HG02798 (cell line): ENCODE measurements around the gene GP2.

Experiments used
- ATAC-seq: cut with Tn5 transposase; IDR thresholded peaks from one replicate; pipeline ENCODE4 v1.9.1; 2021; ENCODE audit warnings: mild to moderate bottlenecking; ENCODE audit not compliant: unreplicated experiment, poor library complexity

Gene GP2

GRCh38 chr16:20308266-20308665 lies 19.0 kb downstream of the GP2 start:
- no peak for ATAC-seq

- ATAC-seq = no peak
Measured at GRCh38 chr16:20307791-20308190, 19.5 kb downstream of the GP2 start.

DNA sequence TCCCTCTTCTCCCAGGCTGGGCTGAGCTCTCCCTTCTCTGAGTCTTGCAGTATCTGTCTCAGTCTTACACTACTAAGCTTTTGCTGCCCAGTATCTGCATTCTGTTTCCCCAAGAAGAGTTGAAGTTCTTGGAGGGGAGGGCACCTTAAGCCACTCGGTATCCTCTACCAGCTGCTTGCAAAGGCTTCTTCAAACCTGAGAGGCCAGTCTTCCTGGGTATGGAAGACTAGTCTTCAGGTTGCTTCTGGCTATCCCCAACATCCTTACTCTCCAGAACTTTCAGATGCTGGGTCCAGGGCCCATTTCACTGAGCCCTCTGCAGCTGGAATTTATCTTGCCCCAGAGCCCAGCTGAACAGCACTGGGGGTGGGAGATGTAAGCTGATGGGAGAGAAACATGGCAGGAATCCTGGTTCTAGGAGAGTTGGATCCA lies 20.1 kb downstream of the GP2 start:
- no peak for ATAC-seq

DNA sequence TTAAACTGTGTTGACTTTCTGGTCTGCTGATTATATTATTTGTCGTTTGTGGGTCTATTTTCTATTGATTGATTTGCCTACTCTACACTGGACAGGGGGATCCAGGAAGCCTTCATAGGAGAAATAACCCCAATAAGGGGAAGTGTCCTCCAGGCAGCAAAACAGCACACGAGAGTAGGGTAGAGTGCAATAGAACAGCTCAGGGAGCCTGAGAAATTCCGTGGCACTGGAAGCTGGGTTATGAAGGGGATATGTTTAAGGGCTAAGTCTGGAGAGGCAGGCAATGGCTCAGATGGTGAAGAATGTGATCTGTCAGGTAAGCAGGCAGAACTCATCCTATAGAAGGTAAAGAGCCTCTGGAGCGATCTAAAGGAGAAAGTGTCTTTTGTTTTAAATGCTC lies 20.9 kb downstream of the GP2 start:
- ATAC-seq = no peak

DNA sequence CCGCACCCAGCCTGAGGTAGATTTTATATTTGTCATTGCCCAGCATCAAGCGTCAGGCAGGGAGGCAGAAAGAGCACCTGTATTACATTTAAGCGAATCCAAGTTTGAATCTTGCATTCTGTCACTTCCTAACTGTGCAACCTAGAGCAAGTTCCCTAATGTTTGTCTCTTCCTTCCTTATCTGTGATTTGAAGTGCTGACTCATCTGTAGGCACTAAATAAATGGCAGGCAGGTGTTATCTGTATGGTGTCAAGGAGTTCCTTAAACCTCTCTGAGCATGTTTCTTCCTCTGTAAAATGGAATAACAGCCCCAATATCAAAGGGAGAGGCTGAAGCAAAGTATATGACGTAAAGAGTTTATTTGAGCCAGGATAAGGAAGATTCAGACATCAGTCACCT lies 24.3 kb downstream of the GP2 start:
- no peak for ATAC-seq

DNA sequence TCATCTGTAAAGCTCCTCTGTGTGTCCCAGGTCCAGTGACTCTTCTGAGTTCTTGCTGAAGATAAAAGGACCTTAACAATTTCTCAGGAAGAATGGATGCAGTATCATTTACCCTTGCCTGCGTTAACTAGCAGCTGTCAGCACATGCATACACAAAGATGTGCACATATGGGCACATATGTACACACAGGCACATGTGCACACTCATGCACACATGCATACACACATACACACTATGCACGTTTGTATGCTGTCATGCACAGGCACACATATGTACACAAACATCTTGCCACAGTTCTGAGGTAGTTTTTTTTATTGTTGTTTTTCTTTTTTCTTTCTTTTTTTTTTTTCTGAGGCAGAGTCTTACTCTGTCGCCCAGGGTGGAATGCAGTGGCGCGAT lies 24.9 kb downstream of the GP2 start:
- ATAC-seq = no peak

DNA sequence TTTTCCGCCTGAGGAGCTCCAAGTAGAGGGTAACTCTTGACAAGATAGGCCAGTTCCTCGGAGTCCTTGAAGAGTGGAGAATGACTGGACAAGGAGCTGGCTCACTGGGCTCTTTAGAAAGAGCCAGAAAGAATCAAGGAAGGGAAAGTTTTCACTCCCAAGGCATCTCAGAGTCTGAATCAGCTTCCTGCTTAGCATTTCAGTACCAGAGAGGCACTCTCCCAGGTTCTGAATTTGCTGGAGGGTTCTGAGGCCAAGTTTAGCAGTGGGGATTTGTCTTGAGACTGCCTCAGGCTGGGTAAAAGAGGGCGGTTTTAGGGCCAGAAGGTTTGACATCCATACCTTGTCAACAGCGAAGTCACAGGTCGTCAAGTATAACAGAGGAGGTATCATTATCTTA lies 25.5 kb downstream of the GP2 start:
- ATAC-seq = no peak

DNA sequence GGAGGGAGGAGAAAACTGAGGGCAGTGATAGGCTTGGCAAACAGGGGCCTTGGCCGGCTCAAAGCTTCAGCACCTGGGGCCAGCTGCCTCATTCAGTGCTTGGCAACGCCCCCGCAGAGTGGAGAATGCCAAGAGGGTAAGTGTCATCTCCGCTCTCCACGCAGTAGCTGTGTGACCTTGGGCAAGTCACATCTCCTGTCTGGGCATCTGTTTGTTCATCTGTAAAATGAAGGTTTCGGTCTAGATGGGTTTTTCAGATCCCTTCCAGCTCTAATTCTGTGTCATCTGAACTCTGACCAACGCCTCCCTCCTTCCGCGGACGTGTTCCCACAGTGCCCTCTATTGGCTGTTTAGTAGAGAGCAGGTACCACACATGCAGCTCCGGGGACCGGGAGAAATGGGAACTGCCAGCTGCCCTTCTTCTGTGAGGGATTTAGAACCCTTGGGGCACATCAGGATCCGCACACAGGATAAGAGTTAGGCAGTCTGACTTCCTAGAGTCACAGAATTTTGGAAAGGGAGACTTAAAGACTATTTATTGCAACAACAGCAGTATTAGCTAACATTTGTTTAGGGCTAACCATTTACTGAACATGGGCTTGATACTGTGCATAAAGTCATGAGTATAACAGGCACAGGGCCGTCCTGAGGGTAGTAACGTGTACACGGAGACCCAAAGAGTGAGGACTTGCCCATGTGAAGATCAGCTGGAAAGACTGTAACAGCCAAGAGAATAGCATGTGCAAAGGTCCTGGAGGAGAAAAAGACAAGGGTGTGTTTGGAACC lies 26.8 kb downstream of the GP2 start:
- ATAC-seq = peak; percentile 63

DNA sequence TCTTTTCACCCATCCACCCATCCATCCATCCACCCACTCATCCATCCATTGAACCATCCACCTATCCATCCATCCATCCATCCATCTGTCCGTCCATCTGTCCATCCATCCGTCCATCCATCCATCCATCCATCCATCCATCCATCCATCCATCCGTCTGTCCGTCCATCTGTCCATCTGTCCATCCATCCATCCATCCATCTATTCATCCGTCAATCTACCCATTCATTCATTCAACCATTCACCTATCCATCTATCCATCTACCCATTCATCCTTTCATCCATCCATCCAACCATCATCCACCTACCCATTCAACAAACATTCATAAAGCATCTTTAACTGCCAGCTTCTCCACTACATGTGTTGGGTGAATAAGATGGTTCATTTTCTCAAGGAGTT lies 28.9 kb downstream of the GP2 start:
- no peak for ATAC-seq

DNA sequence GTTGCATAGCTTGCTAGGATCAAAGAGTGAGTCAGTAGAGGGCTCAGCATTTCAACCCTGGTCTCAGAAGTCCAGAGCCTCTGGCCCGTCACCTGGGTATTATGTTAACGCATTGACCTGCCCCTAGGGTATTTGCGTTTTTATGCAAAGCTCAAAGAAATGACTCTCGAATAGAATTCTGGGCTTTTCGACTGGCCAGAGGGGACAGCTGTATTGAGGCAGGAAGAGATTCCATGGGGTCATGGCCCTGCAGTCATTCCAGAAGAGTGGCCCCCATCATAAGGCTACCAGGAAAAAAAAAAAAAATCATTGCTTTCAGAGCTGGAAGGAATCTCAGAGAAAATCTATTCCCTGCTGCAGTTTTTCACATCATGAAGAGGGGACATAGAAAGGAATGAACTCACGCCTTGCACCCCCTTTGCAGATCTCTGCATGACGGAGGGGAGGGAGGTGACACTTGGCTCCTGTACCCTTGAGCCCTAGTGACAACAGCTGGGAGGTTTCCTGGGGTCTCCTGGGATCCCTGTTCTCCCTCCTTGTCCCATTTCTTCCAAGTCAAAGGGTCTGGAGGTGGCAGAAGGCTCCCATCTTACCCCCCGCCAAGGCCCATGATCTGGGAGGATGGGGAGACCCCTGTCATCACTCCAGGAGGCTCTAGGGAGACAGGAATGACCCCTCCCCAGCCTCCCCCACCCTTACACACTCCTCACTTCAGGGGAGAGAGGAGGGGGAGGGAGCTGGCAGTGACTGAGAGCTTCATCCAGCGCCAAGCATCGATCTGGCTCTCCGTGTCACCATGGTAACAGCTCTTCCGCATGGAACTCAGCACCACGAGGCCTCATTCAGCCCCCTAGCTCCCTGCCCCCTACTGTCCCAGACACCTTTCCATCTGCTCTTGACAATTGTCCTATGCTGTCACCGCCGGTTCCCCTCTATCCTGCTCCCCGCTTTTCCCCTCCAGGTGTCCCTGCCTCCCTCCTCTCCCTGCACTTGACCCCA lies 35.8 kb downstream of the GP2 start:
- no peak for ATAC-seq

DNA sequence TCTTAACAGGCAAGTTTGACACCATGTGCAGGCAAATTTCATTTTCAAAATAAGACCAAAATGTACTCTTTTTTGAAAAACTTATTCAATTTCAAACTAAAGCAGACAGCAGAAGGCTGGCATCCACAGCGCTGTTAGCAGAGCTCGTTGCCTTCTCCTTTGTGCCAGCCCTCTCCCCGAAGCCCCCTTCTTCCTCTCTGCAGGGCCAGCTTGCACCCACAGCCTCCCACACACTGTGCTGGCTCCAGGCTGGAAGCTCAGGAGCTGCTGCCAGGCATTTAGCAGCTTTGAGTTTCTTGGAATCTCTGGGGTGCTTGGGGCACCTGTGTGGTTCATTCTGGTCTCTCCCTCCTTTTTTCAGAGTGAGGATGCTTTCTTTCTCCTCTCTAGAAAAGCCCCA lies 37.7 kb downstream of the GP2 start:
- no peak for ATAC-seq

GRCh38 chr16:20285993-20286499 lies 41.3 kb downstream of the GP2 start:
- ATAC-seq = no peak

GRCh38 chr16:20280259-20280658 lies 47.1 kb downstream of the GP2 start:
- no peak for ATAC-seq

DNA sequence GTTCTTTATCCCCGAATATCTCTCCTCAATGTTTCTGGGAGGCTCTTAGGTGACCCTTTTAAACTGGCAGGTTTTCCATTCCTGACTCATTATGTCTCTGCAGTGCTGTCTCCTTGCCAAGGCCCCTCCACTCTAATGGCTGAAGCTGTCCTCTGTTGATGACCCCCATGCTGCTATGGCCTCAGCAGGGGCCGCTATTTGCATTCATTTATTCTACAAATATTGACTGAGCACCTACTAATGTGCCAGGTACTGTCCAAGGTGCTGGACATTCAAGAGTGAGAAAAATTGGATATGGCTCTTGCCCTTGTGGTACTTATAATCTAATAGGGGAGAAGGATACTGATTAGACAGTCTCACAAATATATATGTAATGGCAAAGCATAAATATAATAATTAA lies 55.4 kb downstream of the GP2 start:
- ATAC-seq = no peak

DNA sequence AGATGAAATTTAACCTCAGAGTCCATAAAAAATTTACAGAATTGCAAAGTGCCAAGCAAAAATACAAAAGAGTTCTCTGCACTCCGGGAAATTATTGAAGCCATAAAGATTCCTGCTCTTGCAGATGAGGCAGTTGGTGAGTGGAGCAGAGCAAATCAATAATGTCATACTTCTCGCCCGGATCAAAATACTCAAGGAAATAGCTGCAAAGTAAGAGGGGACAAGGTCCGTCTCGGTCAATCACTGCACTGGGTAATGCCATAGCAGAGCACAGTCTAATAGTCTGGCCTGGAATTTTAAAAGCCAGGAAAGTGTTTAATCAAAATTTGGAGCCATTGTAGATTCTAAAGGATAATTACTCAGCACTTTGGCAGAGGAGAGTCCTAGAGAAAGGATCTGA lies 58.9 kb downstream of the GP2 start:
- no peak for ATAC-seq

GRCh38 chr16:20265019-20265418 lies 62.3 kb downstream of the GP2 start:
- ATAC-seq = no peak

- ATAC-seq = no peak
Measured at GRCh38 chr16:20263138-20263855, 64.0 kb downstream of the GP2 start.

DNA sequence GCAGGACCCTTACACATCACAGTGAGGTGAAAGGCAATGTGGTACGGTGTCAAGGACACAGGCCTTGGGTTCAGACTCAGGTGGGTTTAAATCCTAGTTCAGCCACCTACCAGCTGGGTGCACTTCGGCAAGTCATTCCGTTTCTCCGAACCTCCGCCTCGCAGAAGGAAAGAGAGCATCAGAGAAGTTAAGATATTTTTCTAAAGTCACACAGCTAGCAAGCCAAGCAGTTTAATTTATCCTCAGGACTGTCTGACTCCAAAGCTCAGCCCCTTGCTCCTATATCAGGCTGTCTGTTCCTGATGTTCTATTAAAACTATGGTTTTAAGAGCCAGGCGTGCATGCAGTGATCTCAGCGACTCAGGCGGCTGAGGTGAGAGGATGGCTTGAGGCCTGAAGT lies 65.1 kb downstream of the GP2 start:
- no peak for ATAC-seq

GRCh38 chr16:20260215-20261009 lies 66.9 kb downstream of the GP2 start:
- no peak for ATAC-seq
